A673 (cell line): ENCODE results near the gene EP300. TPM values are rescaled to one million over a fixed set of nuclear protein-coding genes. Genes with fewer than 3 reads are reported as not detected.

Source experiments
- BruUV-seq: library from RNA; stranded (reverse); fragments of 400-500 nt; replicated peaks from 2 replicates; lab custom pipeline; 2021; lab: Mats Ljungman, UMichigan
- CTCF ChIA-PET: fragments of 300-600 bp; sonication (Branson Sonifier 250); formaldehyde crosslinking; loops from one replicate; lab custom pipeline; 2022; ENCODE audit warnings: antibody characterized with exemption; lab: Charles Lee
- POLR2A ChIA-PET: fragments of 300-600 bp; sonication (Branson Sonifier 250); formaldehyde crosslinking; loops from one replicate; lab custom pipeline; 2022; ENCODE audit warnings: antibody characterized with exemption; ENCODE audit not compliant: low non-redundant PET; lab: Charles Lee
- DNase-seq: peaks from one replicate; pipeline ENCODE4 v3.0.0-alpha.2; 2015; ENCODE audit warnings: low spot score
- H3K27ac ChIP-seq: fragments of 200-600 bp; sonication (generic); 2 replicates; pipeline ENCODE4 v1.5.1; 2016; ENCODE audit warnings: mixed run types, low read depth, mild to moderate bottlenecking, mixed read lengths, antibody characterized with exemption, low read length; ENCODE audit not compliant: poor library complexity, severe bottlenecking
- H3K27me3 ChIP-seq: fragments of 200-600 bp; sonication (generic); replicated peaks from 2 replicates; pipeline ENCODE4 v1.6.1; 2017; ENCODE audit warnings: mixed run types, low read depth, mild to moderate bottlenecking, mixed read lengths, antibody characterized with exemption, low read length; ENCODE audit not compliant: insufficient read depth, poor library complexity
- H3K36me3 ChIP-seq: fragments of 200-600 bp; sonication (generic); 2 replicates; pipeline ENCODE4 v1.6.1; 2016; ENCODE audit warnings: mixed run types, mild to moderate bottlenecking, mixed read lengths, antibody characterized with exemption, low read length; ENCODE audit not compliant: insufficient read depth, poor library complexity, severe bottlenecking
- H3K4me1 ChIP-seq: fragments of 200-600 bp; sonication (generic); 2 replicates; pipeline ENCODE4 v1.6.1; 2017; ENCODE audit warnings: mixed run types, mild to moderate bottlenecking, mixed read lengths, antibody characterized with exemption, low read length; ENCODE audit not compliant: insufficient read depth, poor library complexity, severe bottlenecking
- H3K4me3 ChIP-seq: fragments of 200-600 bp; sonication (generic); 2 replicates; pipeline ENCODE4 v1.5.1; 2016; ENCODE audit warnings: low read depth, mixed run types, mild to moderate bottlenecking, mixed read lengths, low read length; ENCODE audit not compliant: poor library complexity, severe bottlenecking
- H3K9me3 ChIP-seq: fragments of 200-600 bp; sonication (generic); 2 replicates; pipeline ENCODE4 v1.6.1; 2016; ENCODE audit warnings: mixed run types, low read depth, mild to moderate bottlenecking, mixed read lengths, antibody characterized with exemption, low read length; ENCODE audit not compliant: poor library complexity, severe bottlenecking
- CTCF ChIP-seq: fragments of 300-800, 200-600 bp; sonication (generic); conservative IDR thresholded peaks from 2 replicates; pipeline ENCODE4 v1.5.1; 2017; ENCODE audit warnings: low read depth, mild to moderate bottlenecking, antibody characterized with exemption, low read length, moderate library complexity, mixed read lengths
- EZH2 ChIP-seq: fragments of 200-600 bp; sonication (generic); IDR thresholded peaks from 2 replicates; pipeline ENCODE4 v1.6.1; 2017; ENCODE audit warnings: borderline replicate concordance, low read depth, mild to moderate bottlenecking, mixed read lengths, antibody characterized with exemption, low read length; ENCODE audit not compliant: poor library complexity, severe bottlenecking
- intact Hi-C: fragments of 100-400 bp; cut with micrococcal nuclease; formaldehyde crosslinking; loops from one replicate; pipeline ENCODE4 v1.10.0; 2022; ENCODE audit not compliant: unreplicated experiment
- total RNA-seq: library from RNA; stranded (reverse); gene quantifications from 2 replicates; pipeline ENCODE4 v1.2.3, GENCODE V29; 2021

EP300 gene
- total RNA-seq, 1 experiment from 2014 or later, result 85.6 TPM

GRCh38 chr22:41050883-41051282 lies 41.5 kb upstream of the EP300 start:
- ChIA-PET POLR2A (no interaction called here), CTCF (no interaction called here)
- no peaks in the 10 kb centered on the region for H3K27me3 ChIP-seq
- H3K4me1 ChIP-seq, result peaks cover 9% of the 10 kb centered on the region
- no peaks in the 10 kb centered on the region for H3K36me3 ChIP-seq
- no peaks in the 10 kb centered on the region for H3K9me3 ChIP-seq
- BruUV-seq, result no TSS peak
- no peak overlapping the region for H3K27ac ChIP-seq
- DNase-seq, result no peak
- intact Hi-C loops, result no loop called here
- H3K4me3 ChIP-seq, result no peak overlapping the region
- no peak for TF ChIP-seq CTCF
- no peak for TF ChIP-seq EZH2

- Histone ChIP-seq H3K4me3 (no peak overlapping the region), H3K27ac (no peak overlapping the region), H3K4me1 (peaks cover 9% of the 10 kb centered on the region), H3K9me3 (no peaks in the 10 kb centered on the region), H3K27me3 (no peaks in the 10 kb centered on the region), H3K36me3 (no peaks in the 10 kb centered on the region)
- no peak for TF ChIP-seq CTCF
- no peak for TF ChIP-seq EZH2
- ChIA-PET POLR2A (no interaction called here), CTCF (no interaction called here)
- no TSS peak for BruUV-seq
- intact Hi-C loops, result no loop called here
- DNase-seq, result no peak
Measured at GRCh38 chr22:41052661-41053490, 39.5 kb upstream of the EP300 start.

- POLR2A ChIA-PET, result no interaction called here
Measured at GRCh38 chr22:41057076-41057475, 35.3 kb upstream of the EP300 start.

More at GRCh38 chr22:41057076-41057475, 35.3 kb upstream of the EP300 start:
- no TSS peak for BruUV-seq
- no peak overlapping the region for H3K4me3 ChIP-seq
- intact Hi-C loops, result no loop called here
- no peaks in the 10 kb centered on the region for H3K4me1 ChIP-seq
- CTCF ChIA-PET, result no interaction called here
- TF ChIP-seq CTCF (no peak), EZH2 (no peak)
- no peak for DNase-seq
- no peak overlapping the region for H3K27ac ChIP-seq
- H3K9me3 ChIP-seq, result no peaks in the 10 kb centered on the region
- H3K36me3 ChIP-seq, result no peaks in the 10 kb centered on the region
- H3K27me3 ChIP-seq, result no peaks in the 10 kb centered on the region
